Measurements from ENCODE around the gene STEAP3.

STEAP3 gene

DNA sequence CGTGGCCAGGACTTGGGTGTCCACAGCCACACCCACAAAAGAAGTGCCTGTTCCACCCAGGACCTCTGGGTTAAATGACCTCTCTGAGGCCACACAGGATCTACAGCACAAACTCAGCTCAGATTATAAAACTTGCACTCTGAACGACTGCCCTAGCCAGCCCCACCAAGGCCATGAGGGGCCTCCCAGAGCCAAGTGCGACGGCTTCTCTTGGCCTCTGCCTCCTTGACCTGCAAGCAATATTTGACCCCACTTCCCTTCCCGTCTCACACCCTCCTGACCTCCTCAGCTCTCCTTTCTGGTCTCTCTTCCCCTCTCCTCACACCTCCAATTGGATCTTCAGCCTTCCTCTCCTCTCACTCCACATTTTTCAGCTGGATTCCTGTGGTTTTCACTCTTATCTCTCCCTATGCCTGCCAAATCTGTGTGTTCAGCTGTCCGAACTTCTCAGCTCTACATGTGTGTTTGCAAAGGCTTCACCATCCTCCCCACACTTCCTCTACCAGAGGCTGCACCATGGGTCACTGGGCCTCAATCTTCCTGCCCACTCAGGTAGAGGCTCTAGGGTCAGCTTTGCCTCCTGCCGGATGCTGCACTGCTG lies 25.3 kb upstream of the STEAP3 start:
- no peak for DNase-seq

DNA sequence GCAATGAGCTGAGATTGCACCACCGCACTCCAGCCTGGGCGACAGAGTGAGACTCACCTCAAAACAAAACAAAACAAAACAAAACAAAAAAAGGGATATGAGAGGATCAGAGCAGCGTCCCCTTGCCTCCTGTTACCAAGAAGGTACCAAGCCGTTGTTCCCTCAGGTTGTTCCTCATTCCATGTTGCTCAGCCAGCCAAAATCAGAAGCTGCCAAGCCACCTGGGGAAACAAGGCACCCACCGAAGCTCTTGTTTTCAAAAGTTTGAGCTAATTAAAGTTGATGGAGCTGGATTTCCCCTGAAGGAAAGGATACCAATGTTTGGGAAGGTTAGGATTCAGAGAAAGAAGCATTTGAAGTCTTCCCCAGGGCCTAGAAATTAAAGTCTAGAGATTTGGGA lies 21.8 kb upstream of the STEAP3 start:
- no peak for DNase-seq

DNA sequence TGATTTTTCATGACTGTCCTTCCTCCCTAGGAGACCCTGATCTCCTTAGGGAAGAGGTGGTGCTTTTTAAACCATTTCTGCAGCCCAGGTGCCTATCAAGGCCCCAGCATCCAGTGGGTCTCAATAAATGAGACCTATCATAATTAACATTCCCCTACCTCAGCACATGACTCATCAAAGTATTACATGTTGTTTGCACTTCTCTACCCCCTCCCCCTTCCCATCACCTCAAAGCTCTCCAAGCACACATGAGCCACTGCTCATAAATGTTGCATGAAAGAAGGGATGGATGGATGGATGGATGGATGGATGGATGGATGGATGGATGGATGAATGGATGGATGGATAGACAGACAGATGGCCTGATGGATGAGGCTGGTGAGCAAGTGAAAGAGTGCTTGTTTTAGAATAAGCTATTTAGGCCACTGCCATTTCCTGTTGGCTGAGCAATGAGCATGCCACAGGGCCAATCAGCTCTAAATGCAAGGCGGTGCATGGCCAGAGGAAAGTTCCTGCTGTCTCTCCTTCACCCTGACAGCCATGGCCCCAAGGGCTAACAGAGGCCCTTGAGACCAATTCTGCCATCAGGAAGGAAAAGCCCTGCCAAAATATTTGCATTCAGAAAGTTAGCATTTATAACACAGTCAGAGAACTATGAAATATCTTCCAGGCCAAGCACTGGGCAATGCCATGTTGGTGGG lies 20.9 kb upstream of the STEAP3 start:
- no peak for DNase-seq

DNA sequence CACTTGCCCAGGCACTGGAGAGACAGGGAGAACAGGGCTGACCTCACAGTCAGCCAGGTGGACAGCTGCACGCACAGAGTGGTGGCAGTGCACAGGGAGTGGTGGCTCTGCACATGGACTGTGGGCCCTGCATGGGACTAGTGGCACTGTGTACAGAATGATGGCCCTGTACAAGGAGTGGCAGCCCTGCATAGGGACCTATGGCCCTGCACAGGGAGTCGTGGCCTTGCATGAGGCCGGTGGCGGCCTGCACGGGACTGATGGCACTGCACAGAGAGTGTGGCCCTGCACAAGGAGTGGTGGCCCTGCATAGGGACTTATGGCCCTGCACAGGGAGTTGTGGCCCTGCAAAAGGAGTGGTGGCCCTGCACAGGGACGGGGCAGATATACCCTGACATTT lies 19.1 kb upstream of the STEAP3 start:
- no peak for DNase-seq

DNA sequence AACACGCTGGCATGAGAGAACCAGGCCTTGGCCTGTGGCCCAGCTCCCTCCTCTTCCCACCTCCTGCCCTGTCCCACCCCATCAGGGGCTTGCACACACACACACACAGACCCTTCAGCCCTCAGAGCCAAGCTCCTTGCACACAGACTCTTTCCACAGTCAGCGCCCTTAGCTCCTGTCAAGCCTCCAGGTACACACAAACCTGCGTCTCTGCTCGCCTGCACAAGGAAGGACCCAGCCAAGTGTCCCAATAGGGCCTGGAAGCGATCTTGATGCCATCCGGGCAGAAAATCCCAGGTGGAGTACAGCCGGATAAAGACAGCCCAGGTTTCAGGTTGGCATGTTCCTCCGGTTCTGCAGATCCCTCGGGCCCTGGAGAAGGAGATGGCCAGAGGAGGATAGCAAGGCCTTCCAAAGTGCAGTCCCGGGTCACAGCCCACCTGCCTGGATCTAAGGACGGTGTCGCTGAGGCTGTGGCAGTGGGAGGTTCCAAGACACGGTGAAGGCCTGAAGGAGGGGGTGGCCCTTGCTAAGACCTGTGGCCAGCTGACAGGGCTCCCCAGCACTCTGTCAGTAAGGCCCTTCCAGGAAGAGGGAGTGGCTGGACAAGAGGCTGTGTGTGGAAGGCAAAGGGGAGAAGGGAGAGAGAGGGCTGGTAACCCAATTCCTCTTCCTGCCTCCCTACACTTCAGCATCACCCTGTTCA lies 18.5 kb upstream of the STEAP3 start:
- no peak for DNase-seq

DNA sequence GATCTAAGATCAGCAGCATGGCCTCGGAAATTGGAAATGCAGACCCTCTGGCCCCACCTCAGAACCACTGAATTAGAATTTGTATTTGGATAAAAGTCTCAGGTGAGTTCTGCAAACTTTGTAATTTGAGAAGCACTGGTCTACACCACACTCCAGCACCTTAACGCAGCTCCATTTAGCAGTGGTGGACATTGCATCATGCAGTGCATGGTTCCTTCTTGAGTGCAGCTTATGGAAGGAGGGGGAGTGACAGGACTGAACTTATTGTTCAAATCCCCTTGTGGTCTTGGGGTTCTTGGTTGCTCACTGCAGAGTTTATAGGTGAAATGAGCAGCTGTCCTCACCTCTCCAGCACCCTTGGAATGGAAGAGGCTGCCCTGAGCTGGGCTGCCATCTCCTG lies 17.4 kb upstream of the STEAP3 start:
- DNase-seq, result no peak

DNA sequence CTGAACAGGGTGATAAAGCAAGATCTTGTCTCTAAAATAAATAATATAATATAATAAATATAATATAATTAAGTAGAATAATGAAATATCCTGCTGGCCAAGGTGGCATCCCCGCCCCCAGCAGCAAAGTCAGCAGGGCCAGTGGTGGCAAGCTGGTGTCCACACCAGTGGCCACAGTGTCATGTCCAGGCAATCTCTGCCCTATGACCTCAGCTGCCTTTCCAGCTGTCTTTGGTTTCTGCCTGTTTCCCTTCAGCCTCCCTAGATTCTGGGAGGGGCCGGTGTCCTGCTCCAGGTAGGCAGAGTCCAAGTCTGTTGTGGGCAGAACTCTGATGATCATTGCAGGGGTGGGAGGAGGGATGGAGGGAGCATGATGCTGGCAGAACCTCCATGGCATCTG lies 16.2 kb upstream of the STEAP3 start:
- DNase-seq, result no peak

DNA sequence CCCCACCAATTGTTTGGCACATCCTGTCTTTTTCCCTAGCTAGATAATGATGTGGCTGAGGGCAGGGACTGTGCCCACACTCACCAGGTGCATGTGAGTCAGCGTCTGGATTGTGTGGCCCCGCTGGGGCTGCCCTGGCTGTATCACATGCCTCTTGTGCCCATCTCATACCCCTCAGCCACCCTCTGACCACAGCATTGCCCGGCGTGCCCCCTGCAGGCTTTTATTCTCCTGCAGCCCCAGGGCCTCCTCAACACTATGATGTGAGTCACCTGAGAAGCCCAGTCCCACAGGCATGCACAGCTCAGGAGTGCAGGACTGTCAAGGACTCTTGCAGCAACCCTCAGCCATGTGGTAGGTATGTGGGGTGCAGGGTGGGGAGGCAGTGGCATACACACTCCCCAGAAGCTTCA lies 14.8 kb upstream of the STEAP3 start:
- no peak for DNase-seq

DNA sequence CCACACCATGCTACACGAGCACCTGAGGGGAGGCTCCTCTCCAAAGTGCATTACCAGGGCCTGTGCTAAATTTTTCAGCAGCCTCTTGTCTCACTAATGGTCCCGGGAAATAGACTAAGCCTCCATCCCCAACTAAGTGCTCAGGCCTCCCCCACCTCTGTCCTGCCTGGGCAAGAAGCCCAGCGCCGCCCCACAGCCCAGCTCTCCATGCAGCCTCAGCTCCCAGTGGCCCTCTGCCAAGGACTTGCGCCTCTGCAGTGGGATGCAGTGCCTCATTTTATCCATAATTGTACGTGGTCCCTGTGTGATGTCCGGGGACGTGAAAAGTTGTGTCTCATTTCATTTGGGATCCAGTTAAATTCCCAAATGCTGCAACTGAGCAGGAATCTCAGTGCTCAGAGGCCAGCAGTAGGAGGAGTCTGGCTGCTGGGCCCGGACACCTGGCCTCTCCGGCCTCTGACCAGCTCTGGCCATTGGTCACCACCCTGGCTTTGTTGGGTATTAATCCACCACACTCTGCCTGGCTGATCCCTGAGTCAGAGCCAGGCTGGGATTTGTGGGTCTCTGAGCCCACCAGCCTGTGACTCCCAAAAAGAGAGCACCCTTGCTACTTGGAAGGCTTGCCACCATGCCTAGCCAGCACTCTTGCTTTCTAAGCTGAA lies 11.4 kb upstream of the STEAP3 start:
- no peak for DNase-seq

DNA sequence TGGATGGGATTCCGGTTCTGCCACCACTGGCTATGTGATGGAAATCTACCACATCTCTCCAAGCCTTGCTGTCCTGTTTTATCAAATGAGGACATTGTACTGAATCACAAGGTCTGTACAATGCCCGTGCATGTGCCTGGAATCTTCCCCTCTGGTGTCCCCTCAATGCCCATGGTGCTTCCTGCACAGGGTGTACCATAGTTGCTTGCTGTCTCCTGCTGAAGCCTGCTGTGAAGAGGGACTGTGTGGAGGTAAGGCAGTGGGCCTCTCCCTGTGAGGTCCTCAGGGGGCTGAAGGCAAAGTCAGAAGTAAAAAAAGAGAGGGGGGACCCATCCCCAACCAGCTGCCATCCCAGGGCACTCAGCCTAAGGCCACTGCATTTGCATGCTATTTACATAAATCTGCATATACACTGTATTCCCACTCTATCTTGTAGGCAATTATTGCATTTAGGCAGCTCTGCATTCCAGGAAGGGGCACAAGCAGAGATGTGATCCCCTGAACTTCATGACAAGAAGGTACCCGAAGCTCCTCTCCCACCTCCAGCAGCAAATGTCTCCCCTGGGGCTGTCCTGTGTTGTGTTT lies 9.1 kb upstream of the STEAP3 start:
- no peak for DNase-seq

DNA sequence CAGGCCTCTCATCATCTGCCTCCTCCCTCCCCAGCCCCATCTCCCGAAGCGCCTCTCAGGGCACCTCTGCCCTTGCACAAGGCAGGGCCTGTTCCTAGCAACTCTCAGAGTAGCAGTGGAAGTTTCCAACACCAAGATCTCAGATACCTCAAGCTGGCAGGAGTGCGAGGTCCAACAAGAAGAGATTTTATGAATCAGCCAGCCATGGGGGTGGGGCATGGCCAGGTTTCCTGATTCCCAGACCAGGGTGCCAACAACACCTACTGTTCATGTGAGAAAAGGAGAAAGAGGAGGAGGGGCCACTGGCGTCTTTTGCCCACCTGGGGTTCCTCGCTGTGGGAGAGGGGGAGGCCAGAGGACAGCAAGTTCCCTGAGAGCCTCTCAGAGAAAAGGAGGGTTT lies 6.6 kb upstream of the STEAP3 start:
- DNase-seq, result no peak

DNA sequence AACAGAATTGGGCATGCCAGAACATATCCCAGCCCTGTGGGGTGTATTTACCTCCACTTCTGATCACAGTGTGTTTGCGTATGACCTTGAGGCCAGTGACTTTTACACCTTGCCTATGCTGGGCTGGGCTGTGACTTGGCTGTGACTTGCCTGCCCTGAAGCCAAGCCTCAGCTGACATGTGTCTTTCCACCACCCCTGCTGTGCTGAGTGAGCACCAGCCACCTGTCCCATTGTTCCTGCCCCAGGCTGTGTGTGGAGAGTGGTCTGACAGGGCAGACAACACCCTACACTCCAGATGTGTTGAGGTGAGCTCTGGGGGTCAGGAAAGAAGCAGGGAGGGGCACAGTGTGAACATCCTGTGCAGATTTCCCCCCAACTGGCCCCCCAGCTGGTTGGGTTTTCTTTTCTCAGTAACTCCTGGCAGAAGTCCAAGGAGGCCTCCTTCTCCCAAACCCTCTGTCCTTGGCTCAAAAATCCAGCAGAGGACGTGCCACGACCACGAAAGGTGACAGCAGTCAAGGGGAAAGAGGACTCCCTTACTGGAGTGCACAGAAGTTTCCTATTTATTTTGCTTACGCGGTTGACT lies 5.1 kb upstream of the STEAP3 start:
- no peak for DNase-seq

DNA sequence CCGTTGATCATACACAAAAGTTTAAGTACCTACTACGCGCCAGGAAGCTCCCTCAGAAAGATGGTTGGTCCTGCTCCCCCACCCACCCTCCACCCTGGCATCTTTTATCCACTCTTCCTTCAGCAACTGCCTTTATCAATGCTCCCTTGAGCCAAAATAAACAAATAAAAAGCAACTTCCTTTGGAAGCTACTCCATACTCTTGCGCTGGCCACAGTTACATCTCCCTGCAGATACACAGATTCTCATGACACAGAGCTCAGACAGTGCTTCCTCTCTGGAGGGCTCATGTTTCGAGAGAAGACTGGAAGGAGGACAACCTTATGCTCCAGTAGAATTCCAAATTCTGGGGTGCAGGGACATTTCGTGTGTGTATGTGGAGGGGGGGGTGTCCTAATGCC lies 3.8 kb upstream of the STEAP3 start:
- DNase-seq, result no peak

DNA sequence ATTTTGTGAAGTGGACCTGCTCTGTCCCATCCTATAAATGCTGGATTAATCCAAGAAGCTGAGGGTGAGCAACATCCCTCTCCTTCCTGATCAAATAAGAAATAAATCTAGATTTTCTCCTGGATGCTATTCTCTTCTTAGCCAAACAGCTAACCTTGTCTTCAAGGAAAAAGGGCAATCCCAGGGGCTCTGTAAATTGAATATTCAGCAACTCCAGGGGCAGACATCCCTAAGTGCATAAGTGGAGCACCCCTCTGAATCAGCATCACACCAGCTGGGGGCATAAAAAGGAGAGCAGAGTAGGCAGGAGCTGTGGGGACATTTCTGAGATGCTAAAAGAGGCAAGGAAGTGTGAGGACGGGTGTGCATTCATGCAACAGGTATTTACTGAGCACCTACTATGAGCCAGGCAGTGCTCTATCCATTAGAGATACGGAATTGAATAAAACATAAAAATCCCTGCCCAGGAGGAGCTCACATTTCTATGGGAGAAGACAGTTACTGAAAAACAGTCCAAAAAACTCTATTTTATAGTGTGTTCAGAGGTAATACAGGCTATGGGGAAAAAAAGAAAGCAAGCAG lies 2.8 kb upstream of the STEAP3 start:
- no peak for DNase-seq

DNA sequence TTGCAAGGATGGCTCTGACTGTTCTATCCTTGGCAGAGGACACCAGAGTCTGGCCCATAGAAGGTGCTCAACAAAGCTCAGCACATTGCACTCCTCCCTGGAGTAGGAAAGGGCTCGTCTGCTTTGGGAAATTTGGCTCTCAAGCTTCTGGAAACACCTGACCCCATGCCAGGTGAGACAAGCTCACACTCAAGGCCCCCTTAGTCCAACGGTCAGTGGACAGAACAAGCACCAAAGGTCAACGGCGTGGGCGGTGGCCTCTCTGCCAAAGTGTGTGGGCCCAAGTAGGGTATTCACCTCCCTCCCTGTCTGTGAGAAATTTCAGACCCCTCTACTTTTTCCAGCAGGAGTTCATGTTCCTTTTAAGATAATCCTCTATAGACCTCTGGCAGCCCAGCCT lies 2.0 kb upstream of the STEAP3 start:
- DNase-seq, result no peak

DNA sequence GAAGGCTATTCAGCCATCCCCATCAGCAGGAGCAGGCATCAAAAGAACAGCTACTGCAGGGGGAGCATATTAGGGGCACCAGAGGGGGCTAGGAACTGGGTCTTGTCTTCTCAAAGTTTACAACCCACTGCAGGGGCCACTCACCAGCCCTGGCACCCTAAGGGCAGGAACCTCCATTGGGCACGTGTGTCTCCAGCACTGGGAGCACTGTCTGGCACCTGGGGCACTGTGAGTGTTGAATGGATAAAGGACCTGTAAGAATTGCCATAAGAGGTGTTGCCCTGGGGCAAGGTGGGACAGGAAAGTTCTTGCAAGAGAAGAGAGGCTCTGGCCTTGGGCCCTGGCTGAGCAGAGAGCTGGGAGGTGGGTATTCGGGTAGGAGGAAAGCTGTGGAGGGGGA lies 1.4 kb upstream of the STEAP3 start:
- no peak for DNase-seq

DNA sequence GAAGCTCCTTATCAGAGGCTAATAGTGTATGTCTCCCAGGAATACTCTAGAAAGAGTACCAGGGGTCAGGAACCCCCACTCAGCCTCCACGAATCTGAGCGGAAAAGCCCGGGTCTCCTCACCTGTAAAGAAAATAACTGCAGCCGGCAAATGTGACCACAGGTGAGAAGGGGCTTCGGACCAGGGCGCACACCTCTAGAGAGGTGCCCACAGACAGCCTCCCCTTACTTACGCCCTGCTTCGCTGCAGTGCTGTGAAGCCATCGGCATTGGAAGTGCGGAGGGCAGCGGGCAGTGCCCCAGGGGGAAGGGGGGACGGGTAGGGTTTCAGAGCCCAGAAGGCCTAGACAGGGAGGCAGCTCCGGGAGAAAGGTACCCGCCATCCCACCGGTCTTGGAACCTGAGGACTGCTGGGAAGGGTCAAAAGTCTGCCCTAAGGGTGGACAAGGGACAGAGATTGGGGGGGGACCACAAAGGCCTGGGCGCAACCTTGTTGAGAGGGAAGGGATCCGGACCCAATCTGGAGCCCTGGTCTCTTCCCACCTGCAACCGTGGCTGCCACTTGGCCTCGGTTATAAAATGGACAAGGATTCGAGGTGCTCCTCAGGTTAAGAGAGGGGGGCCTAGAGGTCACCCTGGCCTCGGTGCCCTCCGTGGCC lies 642 bp upstream of the STEAP3 start:
- DNase-seq, result no peak

DNA sequence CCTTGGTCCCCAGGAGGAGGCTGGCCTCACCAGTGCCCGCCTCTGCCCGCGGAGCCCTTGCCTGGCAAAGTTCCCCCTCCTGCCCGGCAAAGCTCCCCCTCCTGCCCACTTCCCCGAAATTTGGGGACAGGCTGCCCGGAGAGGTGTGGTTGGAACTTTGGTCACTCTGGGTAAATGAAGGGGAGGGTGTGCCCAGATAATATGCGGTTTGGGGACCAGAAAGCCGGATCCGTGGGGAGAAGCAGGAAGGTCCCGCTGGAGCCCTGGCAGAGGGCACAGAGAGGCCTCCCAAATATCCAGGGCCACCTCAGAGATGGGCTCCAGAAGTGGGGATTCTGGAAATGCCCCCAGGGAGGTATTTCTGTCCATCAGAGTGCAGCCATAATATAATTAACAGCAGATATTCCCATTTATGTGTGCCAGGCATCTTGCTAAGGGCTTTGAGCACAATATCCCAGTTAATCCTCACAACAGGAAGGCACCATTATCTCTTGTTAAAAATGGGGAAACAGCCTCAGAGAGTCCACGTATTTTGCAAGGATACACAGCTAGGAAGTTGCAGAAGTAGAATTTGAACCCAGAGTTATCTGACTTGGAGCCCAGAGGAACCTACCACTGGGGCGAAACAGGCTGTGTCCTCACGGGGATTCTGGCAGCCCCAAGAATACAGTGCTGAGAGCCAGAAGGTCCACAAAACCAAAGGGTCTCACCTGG lies 914 bp downstream of the STEAP3 start:
- DNase-seq, result no peak

DNA sequence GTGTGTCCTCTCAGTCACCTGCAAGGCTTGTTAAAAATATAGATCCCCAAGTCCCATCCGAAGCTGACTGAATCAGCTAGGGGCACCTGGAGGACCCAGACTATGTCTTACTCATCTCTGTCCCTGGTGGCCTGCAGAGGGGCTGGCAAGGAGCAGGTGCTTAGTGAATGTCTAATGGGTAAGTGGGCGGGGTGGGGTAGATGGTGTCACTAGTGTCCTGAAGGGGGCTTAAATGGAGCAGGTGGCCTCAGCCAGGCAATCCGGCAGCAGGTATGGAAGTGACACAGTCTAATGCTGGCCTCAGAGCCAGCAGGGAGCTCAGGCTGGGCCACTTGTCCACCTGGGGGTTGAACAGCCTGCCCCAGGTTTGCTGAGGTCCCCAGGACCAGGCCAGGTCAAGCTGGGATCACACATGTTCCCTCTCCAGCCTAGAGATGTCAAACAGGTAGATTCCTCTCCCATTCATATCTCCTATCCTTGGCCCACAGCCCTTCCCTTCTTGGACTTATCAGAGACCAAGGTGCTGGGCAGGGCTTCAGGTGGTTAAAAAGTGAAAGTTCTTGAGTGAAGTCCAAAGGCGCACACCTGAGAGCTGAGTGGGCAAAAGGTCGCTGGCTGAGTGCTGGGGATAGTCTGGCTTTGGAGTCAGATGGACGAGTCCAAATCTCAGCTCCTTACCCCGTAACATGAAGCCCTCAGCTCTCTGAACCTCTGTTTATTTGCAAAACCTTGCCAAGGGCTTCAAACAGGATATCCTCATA lies 1.7 kb downstream of the STEAP3 start:
- no peak for DNase-seq

DNA sequence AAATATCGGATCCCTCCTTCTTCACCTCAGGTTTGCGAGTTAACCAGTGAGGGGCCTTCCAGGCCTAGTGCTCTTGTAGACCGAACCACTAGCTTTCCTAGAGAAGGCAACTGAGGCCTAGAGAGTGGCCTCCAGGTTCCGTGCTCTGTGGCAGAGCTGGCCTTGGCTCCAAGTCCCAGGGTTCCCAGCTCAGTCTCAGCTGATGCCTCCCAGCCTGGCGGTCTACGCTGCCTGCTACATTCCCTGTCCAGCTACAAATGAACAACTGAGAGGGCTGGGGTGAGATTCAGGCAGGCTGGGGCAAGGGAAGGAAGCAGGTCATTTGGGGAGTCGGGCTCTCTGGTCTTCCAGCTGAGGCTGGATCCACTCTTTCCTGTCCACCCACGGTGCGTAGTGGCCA lies 2.3 kb downstream of the STEAP3 start:
- DNase-seq, result no peak

DNA sequence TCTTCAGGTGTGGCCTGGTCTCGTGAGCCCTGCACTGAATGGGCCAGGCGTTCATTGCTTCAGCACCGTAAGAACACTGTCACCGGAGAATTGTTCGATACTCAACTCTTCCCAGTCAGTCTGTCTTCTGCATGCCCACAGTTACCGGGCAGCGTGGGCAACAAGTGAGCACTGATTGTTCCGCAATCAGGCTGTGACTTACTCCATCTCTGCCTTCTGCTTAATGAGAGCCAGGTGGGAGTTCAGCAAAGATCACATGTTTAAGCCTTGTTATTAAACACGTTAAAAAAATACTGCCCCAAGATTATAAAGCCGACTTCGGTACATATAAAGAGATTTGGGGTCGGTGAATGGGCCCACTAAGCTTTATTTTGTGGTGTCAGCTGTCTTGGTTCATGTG lies 3.7 kb downstream of the STEAP3 start:
- no peak for DNase-seq

All from activated naive CD4-positive, alpha-beta T cell (primary cell).